HUDEP-2 (cell line): Measurements from ENCODE around the gene COL9A3.

Experiments used
- DNase-seq, 76 experiments: peaks; one replicate each; lab custom pipeline; 2025; ENCODE audit not compliant: unreplicated experiment in 76 of 76; lab: John Stamatoyannopoulos, UW

COL9A3 gene

DNA sequence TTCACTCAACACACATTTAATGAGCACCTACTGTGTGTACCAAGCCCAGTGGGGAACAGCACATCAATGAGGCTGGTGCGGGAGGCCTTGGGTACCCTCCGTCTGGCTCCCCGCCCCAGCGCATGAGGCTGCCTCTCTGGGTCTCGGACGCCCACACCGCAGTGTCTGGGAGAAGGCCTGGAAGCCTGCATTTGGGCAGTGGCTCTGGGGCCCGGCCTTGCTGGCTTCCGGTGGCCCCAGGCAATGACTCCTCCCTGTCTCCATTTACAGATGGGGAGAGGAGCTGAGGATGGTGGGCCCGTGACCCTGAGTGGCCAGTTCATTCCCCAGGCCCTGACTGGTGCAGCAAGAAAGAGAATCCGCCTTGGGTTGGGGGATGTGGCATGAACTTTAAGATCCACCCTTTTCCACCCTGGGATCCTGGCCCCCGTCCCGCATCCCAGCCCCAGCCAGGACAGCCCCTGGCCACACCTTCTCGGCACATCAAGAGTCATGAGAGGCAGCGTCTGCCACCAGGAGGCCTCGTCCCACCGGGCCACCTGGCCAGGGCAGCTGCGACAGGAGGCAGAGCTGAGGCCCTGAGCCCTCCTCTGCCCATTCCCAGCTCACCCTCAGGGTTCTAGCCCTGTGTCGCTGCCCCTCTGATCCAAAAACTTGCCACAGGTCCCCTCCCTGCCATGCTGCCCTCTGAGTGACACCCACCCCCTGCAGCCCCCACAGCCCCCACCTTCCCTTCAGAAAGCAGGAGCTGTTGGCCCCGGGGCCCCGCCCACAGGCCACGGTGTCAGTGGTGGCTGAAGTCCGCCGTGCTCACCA is 38.0 kb upstream of the COL9A3 start:
- no peak for DNase-seq

- no peak for DNase-seq
Measured at GRCh38 chr20:62779417-62779685, 37.5 kb upstream of the COL9A3 start.

DNA sequence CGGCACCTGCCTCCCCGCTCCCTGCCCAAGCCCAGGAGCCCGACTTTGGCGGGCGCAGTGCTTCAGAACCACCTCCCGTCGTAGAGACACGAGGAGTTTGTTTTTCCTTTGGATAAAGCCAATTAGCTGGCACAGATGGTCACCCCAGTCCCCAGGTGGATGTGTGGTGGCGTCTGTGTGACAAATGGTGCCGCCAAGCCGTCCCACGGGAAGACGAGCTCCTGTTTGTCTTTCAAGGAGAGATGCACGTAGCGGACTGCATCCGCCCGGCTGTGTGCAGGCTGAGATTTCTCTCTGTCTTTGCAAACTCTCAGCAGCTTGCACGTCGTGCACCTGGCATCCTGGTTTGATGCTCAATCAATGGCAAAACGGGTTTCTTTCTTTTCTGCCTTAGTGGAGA is 36.6 kb upstream of the COL9A3 start:
- no peak for DNase-seq

- DNase-seq, result no peak
Measured at GRCh38 chr20:62780696-62781095, 36.2 kb upstream of the COL9A3 start.

DNA sequence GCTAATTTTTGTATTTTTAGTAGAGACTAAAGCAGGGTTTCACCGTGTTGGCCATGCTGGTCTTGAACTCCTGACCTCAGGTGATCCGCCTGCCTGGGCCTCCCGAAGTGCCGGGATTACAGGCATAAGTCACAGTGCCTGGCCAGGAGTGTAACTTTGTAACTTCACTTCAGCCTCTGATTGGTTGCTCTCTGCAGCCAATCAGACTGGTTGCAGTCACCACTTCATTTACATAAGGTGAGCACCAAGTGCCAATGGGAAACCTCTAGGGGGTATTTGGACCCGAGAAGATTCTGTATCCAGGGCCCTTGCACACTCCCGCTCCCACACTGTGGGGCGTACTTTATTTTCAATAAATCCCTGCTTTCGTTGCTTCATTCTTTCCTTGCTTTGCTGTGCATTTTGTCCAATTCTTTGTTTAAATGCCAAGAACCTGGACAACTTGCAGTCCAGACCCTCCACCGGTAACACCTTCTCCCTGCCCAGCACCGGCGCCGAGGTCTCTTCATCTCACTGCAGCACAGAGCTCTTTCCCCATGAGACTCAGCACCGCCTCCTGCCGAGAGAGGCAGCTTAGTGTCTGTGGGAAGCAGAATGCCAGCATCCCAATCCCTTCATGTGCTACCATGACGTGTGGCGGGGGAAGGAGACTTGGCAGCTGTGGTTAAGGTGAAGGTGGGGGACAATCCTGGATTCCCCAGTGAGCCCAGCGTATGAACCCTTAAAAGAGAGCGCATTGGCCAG is 34.5 kb upstream of the COL9A3 start:
- no peak for DNase-seq

DNA sequence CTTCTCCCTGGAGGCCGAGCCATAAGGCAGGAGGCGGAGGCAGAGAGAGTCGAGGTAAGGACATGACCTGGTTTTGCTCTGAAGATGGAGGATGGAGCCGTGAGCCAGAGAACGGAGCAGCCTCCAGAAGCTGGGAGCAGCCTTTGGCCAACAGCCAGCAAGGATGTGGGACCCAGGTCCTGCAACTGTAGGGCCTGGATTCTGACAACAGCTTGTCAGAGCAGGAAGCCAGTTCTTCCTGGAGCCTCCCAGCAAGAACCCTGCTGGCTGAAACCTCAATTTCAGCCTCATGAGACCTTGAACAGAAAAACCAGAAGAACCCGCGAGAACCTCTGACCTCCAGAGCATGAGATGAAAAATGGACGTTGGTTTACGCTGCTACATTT is 34.0 kb upstream of the COL9A3 start:
- DNase-seq, result no peak

DNA sequence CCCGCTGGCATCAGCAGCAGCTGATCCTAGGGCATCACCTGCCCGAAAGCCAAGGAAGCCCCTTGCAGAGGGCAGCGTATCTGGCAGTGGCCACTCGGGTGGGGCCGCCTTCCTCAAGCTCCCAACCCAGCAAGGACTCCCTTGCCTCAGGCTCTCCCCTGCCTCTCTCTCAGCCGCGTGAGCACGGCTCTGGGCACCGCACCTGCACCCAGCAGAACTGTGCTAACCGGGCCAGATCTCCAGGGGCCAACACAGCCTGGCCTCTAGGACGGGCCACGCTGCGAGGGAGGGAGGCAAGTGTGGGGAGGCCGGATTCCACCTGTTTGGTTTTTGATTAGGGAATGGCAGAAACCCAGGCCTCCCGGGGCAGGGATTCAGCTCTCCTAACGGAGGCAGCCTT is 32.4 kb upstream of the COL9A3 start:
- DNase-seq, result no peak

- DNase-seq, result no peak
Measured at GRCh38 chr20:62785393-62785792, 31.5 kb upstream of the COL9A3 start.

DNA sequence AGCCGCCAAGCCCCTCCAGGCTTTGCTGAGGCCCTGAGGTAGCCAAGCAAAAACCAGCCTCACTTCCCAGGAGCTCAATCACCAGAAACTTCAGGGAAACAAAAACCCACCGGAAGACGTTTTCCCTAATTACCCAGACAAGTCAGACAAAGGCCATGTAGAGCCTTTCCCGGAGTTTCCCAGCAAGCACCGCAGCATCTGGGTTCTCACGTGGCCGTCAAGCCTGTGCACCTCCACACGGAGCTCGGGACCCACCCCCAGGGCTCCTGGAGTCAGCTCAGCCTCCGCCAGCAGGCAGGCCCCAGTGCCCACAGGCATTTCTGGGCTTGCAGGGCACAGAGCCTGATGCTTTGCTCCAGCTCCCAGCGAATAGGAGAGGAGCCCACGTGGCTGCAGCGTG is 30.7 kb upstream of the COL9A3 start:
- no peak for DNase-seq

- no peak for DNase-seq
Measured at GRCh38 chr20:62787321-62787720, 29.5 kb upstream of the COL9A3 start.

DNA sequence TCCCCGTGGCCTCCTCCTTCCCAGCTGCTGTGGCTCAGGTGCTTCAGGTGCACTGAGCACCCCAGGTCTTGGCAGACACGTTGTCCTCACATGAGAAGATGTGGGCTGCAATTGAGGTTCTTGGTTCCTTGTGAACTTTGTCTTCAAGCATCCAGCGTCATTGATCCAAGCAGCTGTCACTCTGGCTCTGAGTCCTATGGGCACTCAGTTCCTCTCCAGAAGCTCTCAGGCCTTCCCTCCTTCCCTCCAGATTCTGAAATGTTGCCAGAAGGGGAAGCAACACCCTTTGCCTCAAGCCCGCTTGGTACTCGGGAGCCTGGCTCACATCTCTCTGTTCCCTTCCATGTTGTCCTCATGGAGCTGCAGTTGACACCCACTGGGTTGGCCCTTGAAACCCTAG is 29.0 kb upstream of the COL9A3 start:
- no peak for DNase-seq

DNA sequence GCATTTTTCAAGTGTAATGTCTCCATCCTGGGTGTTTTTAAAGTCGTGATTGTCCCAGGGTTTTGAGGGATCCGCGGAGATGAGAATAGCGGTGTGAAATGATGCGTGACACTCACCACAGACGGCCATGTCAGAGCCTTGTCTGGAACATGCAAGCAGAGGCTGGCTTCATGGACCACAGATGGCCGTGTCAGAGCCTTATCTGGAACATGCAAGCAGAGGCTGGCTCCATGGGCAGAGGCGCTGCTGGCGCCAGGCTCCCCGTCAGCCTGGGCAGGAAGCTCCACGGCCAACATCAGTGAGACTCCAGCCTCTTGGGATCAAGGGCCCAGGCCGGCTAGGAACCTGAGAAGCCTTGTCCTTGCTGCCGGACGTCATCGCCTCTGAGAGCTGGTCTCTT is 28.2 kb upstream of the COL9A3 start:
- DNase-seq, result peak in 2 of 76 experiments; percentile 2 to 12

DNA sequence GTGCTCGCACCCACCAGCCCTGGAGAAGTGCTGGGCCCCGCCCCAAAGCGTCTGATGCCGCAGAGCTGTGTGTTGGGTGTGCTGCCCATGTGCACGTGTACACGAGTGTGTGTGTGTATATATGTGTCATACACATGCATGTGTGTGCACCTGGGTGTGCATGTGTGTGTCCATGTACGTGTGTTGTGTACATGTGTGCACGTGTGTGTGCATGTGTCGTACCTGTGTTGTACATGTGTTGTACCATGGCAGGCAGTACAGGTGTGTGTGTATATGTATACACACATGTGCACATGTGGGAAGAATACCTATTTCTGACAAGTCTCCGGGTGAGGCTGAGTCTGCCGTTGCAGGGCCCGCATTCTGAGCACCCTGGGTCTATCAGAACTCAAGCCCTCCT is 26.8 kb upstream of the COL9A3 start:
- no peak for DNase-seq

DNA sequence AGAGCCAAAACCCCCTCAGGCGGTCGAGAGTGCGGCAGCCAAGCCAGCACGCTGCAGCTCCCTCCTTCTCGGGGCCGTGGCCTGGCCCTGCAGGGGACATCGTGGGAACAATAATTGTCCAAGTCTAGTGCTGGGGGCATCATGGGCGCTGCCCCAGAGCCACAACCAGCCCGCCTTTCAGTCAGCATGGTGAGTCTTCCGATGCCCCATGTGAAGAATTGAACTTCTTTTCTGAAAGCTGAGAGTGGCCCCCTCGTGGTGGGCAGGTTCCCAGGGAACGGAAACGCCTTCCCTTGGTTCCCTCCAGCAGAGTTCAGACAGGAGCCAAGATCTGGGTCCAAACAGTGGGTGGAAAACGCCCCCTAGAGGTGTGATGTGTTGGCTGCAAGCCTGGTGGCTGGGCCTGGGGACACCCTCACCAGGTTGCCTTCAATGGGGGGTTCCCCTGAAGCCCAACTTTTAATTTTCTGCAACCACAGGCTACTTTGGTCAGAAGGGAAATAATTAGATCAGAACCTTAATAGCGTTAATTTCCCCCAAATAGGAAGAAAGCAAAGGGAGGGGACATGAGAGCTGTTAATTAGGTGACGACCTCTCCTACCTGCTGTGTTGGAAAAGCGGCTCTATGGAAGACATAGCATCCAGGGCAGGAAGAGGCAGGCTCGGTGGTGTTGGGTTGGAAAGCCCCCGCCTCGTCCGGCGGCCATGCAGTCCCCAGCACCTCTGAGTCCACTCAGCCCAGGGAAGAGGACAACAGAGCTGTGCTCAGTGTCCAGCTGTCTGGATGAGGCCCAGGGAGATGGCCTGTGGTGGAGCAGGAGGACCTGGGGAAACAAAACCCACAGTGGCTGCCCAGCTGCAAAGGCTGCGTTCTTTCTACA is 25.3 kb upstream of the COL9A3 start:
- DNase-seq, result peak in 71 of 76 experiments; percentile 34 to 87 (median 71)

DNA sequence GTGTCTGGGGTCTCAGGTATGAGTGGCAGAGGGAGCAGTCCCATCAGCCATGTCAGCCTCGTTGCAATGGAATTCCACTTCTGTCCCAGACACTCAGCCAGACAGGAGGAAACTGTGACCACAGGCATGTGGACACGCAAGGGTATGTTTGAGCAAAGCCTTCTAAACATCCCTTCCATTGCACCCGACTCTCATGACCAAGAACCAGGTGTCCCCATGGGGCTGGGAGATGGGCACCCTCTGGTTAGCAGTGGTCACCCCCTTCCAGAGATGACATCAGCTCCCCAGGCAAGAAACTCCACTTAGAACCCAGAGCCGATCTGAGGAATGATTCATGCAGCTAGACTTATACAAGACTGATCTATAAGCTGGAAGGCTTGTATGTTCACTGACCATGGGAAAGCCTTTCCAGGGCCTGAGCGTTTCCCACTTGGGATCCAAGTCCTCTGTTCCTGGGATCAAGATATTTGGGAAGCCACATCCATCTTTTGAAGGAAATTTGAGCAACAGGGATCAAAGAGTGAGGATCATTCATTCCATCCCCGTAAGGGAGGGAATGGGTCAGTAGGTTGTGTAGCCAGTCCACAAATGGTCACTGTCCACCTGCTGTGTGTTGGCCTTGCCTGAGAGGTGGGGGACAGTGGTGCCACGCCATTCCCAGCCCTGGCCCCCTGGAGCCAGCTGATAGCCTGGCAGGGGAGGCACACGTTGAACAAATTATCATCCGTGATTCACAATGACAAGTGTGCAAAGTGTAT is 24.5 kb upstream of the COL9A3 start:
- DNase-seq, result no peak

- DNase-seq, result no peak
Measured at GRCh38 chr20:62792940-62793756, 23.7 kb upstream of the COL9A3 start.

GRCh38 chr20:62793757-62794006 is 23.2 kb upstream of the COL9A3 start:
- no peak for DNase-seq

- DNase-seq, result peak in 73 of 76 experiments; percentile 43 to 99 (median 87)
Measured at GRCh38 chr20:62794007-62794724, 22.7 kb upstream of the COL9A3 start.

GRCh38 chr20:62795023-62795761 is 21.7 kb upstream of the COL9A3 start:
- peak in 53 of 76 experiments; percentile 9 to 76 (median 44) for DNase-seq
